ENCODE data around the gene RNMT.
"Not testable (repeated sequence)": the region's sequence is repeated elsewhere in the genome, so short reads cannot be mapped to it uniquely, and the experiment has no call there.

DNA sequence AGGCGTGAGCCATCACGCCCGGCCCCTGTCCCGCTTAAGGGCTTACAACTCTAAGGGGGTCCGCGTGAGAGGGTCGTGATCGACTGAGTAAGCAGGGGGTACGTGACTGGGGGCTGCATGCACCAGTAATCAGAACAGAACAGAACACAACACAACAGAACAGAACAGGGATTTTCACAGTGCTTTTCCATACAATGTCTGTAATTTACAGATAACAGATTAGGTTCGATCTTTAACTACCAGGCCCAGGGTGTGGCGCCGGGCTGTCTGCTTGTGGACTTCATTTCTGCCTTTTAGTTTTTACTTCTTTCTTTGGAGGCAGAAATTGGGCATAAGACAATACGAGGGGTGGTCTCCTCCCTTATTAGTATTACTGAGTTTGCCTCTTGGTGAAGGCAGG is 49.1 kb upstream of the RNMT start:
- TF ChIP-seq POLR2A, EP300 (IDR thresholded peaks at IDR 0.05): not testable (repeated sequence)
- TF ChIP-seq, protein P1, sequence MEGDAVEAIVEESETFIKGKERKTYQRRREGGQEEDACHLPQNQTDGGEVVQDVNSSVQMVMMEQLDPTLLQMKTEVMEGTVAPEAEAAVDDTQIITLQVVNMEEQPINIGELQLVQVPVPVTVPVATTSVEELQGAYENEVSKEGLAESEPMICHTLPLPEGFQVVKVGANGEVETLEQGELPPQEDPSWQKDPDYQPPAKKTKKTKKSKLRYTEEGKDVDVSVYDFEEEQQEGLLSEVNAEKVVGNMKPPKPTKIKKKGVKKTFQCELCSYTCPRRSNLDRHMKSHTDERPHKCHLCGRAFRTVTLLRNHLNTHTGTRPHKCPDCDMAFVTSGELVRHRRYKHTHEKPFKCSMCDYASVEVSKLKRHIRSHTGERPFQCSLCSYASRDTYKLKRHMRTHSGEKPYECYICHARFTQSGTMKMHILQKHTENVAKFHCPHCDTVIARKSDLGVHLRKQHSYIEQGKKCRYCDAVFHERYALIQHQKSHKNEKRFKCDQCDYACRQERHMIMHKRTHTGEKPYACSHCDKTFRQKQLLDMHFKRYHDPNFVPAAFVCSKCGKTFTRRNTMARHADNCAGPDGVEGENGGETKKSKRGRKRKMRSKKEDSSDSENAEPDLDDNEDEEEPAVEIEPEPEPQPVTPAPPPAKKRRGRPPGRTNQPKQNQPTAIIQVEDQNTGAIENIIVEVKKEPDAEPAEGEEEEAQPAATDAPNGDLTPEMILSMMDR (IDR thresholded peaks at IDR 0.05) = not testable (repeated sequence)
